ENCODE results near the gene MPZ.

DNA sequence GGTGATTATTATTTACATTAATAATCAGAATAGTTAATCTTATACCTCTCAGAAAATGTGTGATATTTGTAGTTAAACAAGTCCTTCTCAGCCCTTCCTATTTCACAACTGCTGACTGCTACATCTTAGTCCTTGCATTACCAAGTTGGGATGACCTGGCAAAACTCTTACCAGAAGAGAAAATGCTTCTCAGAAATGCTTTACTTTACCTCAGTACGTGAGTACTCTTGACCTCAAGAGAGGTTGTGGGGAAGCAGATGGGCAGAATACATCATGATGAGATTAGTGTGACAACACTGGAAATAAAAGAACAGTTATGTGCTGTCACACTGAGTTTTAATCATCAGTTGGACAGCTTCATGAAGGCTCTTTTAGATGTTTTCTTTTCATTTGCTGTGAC, 41.7 kb upstream of the MPZ start:
- TF ChIP-seq, protein P1, sequence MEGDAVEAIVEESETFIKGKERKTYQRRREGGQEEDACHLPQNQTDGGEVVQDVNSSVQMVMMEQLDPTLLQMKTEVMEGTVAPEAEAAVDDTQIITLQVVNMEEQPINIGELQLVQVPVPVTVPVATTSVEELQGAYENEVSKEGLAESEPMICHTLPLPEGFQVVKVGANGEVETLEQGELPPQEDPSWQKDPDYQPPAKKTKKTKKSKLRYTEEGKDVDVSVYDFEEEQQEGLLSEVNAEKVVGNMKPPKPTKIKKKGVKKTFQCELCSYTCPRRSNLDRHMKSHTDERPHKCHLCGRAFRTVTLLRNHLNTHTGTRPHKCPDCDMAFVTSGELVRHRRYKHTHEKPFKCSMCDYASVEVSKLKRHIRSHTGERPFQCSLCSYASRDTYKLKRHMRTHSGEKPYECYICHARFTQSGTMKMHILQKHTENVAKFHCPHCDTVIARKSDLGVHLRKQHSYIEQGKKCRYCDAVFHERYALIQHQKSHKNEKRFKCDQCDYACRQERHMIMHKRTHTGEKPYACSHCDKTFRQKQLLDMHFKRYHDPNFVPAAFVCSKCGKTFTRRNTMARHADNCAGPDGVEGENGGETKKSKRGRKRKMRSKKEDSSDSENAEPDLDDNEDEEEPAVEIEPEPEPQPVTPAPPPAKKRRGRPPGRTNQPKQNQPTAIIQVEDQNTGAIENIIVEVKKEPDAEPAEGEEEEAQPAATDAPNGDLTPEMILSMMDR (IDR thresholded peaks at IDR 0.05; ENCODE audit: poor library complexity): no peak
- no peak for TF ChIP-seq EZH2 (IDR thresholded peaks at IDR 0.05; ENCODE audit: borderline replicate concordance)
- TF ChIP-seq EZH2phosphoT487 (IDR thresholded peaks at IDR 0.05; ENCODE audit: low read depth, severe bottlenecking, unreplicated experiment): no peak
